ENCODE results near the gene TBXT.

The TBXT gene

DNA sequence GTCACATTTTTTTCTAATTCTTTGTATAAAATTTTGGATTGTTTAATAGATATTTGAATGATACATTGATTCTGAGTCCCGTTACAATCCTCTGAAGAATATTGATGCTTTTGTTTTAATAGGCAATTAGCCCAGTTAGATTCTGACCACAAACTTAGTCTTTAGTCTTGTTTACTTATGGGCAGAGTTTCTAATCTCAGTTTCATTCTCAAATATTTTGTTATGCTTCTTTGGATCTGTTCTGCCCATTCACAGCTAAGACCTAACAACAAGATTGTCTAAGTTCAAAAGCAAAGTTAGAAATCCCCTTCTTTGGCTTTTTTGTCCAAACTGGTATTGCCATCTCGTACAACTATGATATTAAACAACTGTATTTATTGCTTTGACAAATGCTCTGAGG, 58.0 kb downstream of the TBXT start:
- DNase-seq, result no peak
